OCI-LY1 (cell line): ENCODE results near the gene KDM4B.

ENCODE experiments used
- H2AFZ ChIP-seq: fragments of 200-600 bp; sonication (generic), shearing (Covaris generic); 2 replicates; pipeline ENCODE4 v1.6.0; 2014; ENCODE audit warnings: antibody characterized with exemption, mild to moderate bottlenecking, low read length
- H3F3A ChIP-seq: fragments of 200-600 bp; sonication (generic), shearing (Covaris generic); 2 replicates; pipeline ENCODE4 v1.6.0; 2014; ENCODE audit warnings: mild to moderate bottlenecking, antibody characterized with exemption, low read length, moderate library complexity; ENCODE audit not compliant: insufficient read depth
- H3K27ac ChIP-seq: fragments of 200-600 bp; sonication (generic); 2 replicates; pipeline ENCODE4 v1.5.1; 2014; ENCODE audit warnings: low read length, mixed run types, mild to moderate bottlenecking, low read depth; ENCODE audit not compliant: poor library complexity, severe bottlenecking
- H3K27me3 ChIP-seq: fragments of 200-600 bp; sonication (generic); 2 replicates; pipeline ENCODE4 v1.6.0; 2014; ENCODE audit warnings: antibody characterized with exemption, mild to moderate bottlenecking, low read length, moderate library complexity; ENCODE audit not compliant: insufficient read depth
- H3K36me3 ChIP-seq: fragments of 200-600 bp; sonication (generic); 2 replicates; pipeline ENCODE4 v1.6.1; 2014; ENCODE audit warnings: mild to moderate bottlenecking, antibody characterized with exemption, low read length, moderate library complexity, mixed read lengths; ENCODE audit not compliant: insufficient read depth
- H3K4me1 ChIP-seq: fragments of 200-600 bp; sonication (generic); 2 replicates; pipeline ENCODE4 v1.5.1; 2014; ENCODE audit warnings: mild to moderate bottlenecking, low read length, moderate library complexity; ENCODE audit not compliant: insufficient read depth, severe bottlenecking
- H3K4me2 ChIP-seq: fragments of 200-600 bp; sonication (generic), shearing (Covaris generic); 2 replicates; pipeline ENCODE4 v1.6.1; 2014; ENCODE audit warnings: low read length
- H3K4me3 ChIP-seq: fragments of 200-600 bp; sonication (generic); 2 replicates; pipeline ENCODE4 v1.5.1; 2014; ENCODE audit warnings: low read length, low read depth, mild to moderate bottlenecking, mixed read lengths; ENCODE audit not compliant: poor library complexity, severe bottlenecking
- H3K79me2 ChIP-seq: fragments of 200-600 bp; shearing (Covaris generic); 2 replicates; pipeline ENCODE4 v1.6.1; 2016; ENCODE audit warnings: mixed run types, low read length, mixed read lengths; ENCODE audit not compliant: insufficient read depth
- H3K9ac ChIP-seq: fragments of 200-600 bp; sonication (generic), shearing (Covaris generic); 2 replicates; pipeline ENCODE4 v1.6.1; 2014; ENCODE audit warnings: mild to moderate bottlenecking, low read length, mixed read lengths
- H3K9me2 ChIP-seq: fragments of 200-600 bp; sonication (generic), shearing (Covaris generic); 2 replicates; pipeline ENCODE4 v1.6.1; 2014; ENCODE audit warnings: low read depth, mild to moderate bottlenecking, low read length, mixed read lengths
- H3K9me3 ChIP-seq: fragments of 200-600 bp; shearing (Covaris generic); 2 replicates; pipeline ENCODE4 v1.6.1; 2014; ENCODE audit warnings: low read length, mixed read lengths
- H4K20me1 ChIP-seq: fragments of 200-600 bp; sonication (generic), shearing (Covaris generic); 2 replicates; pipeline ENCODE4 v1.6.0; 2016; ENCODE audit warnings: mild to moderate bottlenecking, low read length; ENCODE audit not compliant: insufficient read depth
- CTCF ChIP-seq: fragments of 200-600 bp; sonication (generic), shearing (Covaris generic); IDR thresholded peaks from 2 replicates; pipeline ENCODE4 v1.5.1; 2017; ENCODE audit warnings: mild to moderate bottlenecking, antibody characterized with exemption, low read length, moderate library complexity, mixed read lengths
- EZH2 ChIP-seq: fragments of 200-600 bp; sonication (generic), shearing (Covaris generic); IDR thresholded peaks from 2 replicates; pipeline ENCODE4 v1.8.0; 2017; ENCODE audit warnings: borderline replicate concordance, mixed run types, mild to moderate bottlenecking, antibody characterized with exemption, low read length, moderate library complexity, mixed read lengths

The KDM4B gene

GRCh38 chr19:5003781-5004180 lies 34.9 kb downstream of the KDM4B start:
- no peaks in the 10 kb centered on the region for H3K4me1 ChIP-seq
- no peak overlapping the region for H3K9ac ChIP-seq
- no peak overlapping the region for H3K4me3 ChIP-seq
- H3K79me2 ChIP-seq: no peaks in the 10 kb centered on the region
- no peak overlapping the region for H3K4me2 ChIP-seq
- H3K36me3 ChIP-seq: no peaks in the 10 kb centered on the region; the same call in 1 of the 2 replicates
- H2AFZ ChIP-seq: no peak overlapping the region
- no peaks in the 10 kb centered on the region for H3K27me3 ChIP-seq
- TF ChIP-seq EZH2 (no peak), CTCF (no peak)
- no peaks in the 10 kb centered on the region for H3K9me2 ChIP-seq
- no peaks in the 10 kb centered on the region for H3F3A ChIP-seq
- no peak overlapping the region for H3K27ac ChIP-seq
- no peaks in the 10 kb centered on the region for H3K9me3 ChIP-seq
- no peaks in the 10 kb centered on the region for H4K20me1 ChIP-seq

GRCh38 chr19:5005096-5005495 lies 36.2 kb downstream of the KDM4B start:
- TF ChIP-seq CTCF (no peak), EZH2 (no peak)
- Histone ChIP-seq H3K9me2 (no peaks in the 10 kb centered on the region), H3K79me2 (0 out of 2 replicates have a peak, but pooled peaks cover 6% of the 10 kb centered on the region), H3K4me2 (no peak overlapping the region), H3K27me3 (no peaks in the 10 kb centered on the region), H3F3A (no peaks in the 10 kb centered on the region), H4K20me1 (no peaks in the 10 kb centered on the region), H3K4me1 (no peaks in the 10 kb centered on the region), H3K9ac (no peak overlapping the region), H3K27ac (no peak overlapping the region), H3K9me3 (no peaks in the 10 kb centered on the region), H3K4me3 (no peak overlapping the region), H2AFZ (no peak overlapping the region), H3K36me3 (no peaks in the 10 kb centered on the region; the same call in 1 of the 2 replicates)

- H3K36me3 ChIP-seq: no peaks in the 10 kb centered on the region; the same call in 1 of the 2 replicates
- H2AFZ ChIP-seq: no peak overlapping the region
- H3K27me3 ChIP-seq: no peaks in the 10 kb centered on the region
- no peaks in the 10 kb centered on the region for H3K9me2 ChIP-seq
- TF ChIP-seq CTCF: no peak
- TF ChIP-seq EZH2: no peak
- no peak overlapping the region for H3K4me3 ChIP-seq
- 0 out of 2 replicates have a peak, but pooled peaks cover 6% of the 10 kb centered on the region for H3K79me2 ChIP-seq
- H3K9ac ChIP-seq: no peak overlapping the region
- no peaks in the 10 kb centered on the region for H3K9me3 ChIP-seq
- H4K20me1 ChIP-seq: no peaks in the 10 kb centered on the region
- no peaks in the 10 kb centered on the region for H3K4me1 ChIP-seq
- no peak overlapping the region for H3K4me2 ChIP-seq
- H3K27ac ChIP-seq: no peak overlapping the region
- H3F3A ChIP-seq: no peaks in the 10 kb centered on the region
Measured at GRCh38 chr19:5006201-5006600, 37.3 kb downstream of the KDM4B start.
